Hematopoietic multipotent progenitor cell treated with erythropoietin and hydrocortisone succinate and interleukin-3 and kit ligand, for 4 days (in vitro differentiated cells): ENCODE data around the gene NUDT6.
A peak's percentile ranks its signal among the peaks of the same experiment; 100 is the strongest.

ENCODE experiments used
- DNase-seq: peaks from one replicate; pipeline ENCODE4 v3.0.0-alpha.2; 2015

NUDT6 gene

DNA sequence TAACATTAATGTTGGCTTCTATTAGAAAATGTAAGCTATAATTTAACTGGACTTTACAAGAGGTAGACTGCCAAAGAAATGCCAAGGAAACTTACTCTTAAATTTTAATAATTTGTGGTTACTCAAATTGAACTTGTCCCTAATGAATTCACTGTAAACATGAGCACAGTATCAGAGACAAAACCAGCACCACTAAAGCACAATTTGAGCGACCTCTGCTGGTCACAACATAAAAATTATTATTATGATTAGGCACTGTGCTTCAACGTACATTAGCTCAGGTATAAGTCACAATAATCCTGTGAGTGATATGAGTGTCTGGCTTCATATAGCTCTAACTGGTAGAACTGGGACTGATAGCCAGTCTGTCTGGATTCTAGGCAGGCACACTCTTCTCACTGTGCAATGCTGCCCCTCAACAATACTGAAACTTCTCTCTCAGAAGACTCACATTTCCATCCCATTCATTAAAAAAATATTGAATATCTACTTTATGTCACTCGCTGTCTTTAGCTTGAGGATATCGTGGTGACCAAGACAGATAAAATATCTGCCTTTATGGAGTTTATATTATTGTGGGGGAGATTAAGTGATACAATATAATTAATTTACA lies 8.0 kb downstream of the NUDT6 start:
- DNase-seq: peak; percentile 71

DNA sequence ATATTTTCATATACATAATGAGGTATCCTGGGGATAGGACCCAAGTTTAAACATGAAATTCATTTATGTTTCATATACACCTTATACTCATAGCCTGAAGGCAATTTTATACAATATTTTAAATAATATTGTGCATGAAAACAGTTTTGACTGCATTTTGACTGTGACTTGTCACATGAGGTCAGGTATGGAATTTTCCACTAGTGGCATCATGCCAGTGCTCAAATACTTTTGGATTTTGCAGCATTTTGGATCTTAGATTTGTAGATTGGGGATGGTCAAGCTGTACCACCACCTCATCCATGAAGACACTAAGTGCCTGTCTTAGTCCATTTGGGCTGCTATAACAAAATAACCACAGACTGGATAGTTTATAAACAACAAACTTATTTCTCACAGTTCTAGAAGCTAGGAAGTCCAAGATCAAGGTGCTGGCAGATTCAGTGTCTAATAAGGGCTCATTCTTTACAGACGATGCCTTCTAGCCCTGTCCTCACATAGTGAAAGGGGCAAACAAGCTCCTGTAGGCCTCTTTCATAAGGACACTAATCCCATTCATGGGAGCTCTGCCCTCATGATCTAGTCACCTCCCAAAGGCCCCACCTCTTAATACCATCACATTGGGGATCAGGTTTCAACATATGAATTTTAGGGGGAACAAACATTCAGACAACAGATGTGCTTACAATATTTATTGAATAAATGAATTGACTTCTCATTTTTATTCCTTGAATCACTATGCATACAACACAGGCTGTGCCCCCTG lies 9.4 kb downstream of the NUDT6 start:
- DNase-seq: no peak

DNA sequence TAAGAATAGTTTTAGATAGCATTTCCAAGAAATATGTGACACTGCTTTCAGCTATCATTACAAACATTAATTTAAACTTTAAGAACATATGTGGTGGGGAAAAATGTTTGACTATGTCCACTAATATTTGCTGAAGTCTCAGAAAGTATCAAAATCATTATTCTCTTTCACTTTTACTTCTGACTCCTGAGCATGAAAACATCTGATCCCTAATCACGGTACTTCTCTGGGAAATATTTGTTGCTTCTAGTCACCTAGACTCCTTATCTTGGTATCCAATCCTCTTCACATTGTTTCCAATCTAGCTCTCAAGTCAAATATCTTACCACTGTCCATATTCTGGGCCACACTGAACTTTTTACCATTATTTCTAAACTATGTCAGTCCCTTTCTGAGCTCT lies 10.8 kb downstream of the NUDT6 start:
- DNase-seq: no peak

DNA sequence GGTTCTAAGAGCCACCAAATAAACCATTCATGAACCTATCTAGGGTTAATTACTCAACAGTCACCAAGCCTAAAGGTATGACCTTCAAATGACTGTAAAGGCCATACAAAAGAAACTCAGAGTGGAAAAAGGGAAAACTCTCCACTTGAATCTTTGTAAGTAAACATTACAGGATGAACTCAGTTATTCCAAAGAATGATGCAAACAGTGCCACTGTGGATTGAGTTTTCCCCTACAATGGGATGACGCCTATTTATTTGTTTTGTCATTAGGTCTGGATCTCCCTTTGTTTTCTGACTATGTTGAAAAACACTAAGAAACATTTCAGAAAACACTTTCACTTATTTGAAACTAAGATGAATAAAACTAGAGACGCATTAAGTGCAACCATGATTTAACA lies 12.7 kb downstream of the NUDT6 start:
- no peak for DNase-seq

DNA sequence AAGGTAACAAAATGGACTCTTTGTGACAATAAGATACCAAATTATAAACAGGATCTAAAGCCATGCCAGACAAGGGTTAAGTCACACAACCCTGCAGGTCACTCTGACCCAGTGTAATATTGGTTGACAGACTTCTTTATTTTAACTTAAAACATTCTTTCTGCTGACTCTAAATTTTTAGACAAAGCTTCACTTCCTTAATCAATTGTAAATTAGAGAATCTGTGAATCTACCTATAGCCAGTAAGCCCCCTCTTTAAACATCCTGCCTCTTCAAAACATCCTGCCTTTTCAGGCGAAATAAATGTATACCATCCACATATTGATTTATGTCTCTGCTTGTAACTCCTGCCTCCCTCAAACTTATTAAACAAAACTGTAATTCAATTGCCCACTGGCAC lies 14.2 kb downstream of the NUDT6 start:
- DNase-seq: no peak

DNA sequence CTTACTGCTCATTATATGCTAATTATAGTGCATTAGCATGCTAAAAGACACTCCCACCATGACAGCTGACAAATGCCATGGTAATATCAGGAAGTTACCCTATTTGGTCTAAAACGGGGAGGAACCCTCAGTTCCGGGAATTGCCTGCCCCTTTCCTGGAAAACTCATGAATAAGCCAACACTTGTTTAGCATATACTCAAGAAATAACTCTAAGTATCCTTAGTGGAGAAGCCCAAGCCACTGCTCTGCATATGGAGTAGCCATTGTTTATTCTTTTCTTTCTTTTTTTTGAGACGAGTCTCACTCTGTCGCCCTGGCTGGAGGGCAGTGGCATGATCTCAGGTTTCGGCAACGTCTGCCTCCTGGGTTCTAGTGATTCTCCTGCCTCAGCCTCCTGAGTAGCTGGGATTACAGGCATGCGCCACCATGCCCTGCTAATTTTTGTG lies 15.5 kb downstream of the NUDT6 start:
- no peak for DNase-seq

DNA sequence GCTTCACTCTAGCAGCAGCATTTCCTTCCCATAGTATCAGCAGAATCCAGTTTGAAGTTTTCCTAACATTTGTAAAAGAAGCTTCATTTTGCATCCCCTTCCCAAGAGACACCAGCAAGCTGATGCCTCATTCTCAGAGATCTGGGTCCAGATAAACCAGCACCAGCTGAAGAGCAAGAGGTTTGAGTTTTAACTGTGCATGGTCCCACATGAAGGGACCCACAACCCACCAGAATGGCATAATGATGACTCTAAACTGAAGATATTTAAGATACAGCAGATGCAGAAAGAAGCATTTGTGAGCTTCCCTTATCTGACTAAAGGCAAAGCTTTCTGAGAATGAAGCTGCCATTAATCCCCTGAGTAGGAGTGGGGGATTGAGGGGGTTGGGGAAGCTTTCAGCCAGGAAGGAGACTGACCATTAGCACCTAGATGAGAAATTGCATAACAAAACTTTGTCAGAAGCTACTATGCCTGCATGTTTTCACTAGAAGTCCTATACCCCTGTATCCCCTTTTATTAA lies 18.6 kb downstream of the NUDT6 start:
- DNase-seq: no peak

DNA sequence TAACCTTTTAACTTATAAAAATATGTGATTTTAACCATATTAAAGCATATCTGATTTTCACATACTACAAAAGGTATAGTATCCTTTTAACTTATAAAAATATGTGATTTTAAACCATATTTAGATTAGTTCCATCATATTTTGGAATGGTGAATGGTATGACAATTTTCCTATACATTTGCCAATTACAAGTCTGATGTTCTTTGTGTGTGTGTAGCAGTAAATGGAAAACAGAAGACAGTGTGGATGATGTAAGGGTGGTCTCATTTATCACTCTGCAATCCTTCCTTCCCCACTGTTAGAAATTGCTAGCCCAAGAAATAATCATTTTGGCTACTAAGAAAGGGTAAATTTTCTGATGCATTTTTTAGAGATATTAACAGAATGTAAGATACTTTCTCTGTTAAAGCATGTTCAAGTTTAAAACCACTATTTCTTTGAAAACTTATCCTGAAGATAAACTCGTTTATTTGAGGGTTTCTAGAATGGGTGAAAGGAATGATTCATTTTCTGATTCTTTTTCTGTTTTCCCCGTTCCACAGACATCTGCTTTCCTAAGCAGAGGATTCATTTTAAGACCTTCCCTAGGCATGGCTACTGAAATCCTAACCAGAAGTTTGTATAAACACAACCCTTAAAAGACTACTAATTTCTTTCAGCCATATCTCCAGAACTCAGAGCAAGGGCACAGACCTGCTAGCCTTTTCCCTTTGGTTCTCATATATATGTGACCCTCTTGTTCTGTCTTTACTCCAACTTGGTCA lies 21.0 kb downstream of the NUDT6 start:
- DNase-seq: no peak

DNA sequence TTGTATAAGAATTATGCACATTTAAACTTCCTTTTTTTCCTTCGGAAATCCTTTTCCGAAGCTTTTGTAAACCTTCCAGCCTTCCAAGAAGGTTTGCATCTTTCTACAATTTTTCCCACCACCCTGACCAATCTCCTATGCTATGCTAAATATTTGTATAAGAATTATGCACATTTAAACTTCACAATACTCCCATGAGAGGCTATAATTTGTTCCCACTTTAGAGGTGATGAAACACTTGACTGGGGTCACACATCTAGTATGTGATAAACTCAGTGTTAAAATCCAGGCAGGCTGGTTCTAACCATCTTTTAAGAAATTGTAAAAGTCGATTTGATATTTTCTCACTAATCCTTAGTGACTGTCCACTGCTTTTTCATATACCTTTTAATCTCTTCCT lies 22.1 kb downstream of the NUDT6 start:
- DNase-seq: no peak

DNA sequence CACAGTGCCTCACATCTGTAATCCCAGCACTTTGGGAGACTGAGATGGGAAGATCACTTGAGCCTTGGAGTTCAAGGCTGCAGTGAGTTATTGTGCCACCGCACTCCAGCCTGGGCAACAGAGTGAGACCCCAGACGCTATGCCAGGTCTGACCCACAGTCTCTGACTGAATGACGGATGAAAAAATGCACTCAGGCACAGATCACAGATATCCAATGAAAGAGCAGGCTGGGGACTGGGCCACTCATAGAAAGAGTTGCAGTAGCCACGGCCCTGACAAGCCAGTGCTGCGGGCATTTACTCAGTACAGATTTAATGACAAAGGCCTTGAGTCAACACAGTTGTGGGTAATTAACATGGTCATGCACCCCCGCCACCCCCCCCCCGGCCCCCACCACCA lies 22.7 kb downstream of the NUDT6 start:
- DNase-seq: no peak

DNA sequence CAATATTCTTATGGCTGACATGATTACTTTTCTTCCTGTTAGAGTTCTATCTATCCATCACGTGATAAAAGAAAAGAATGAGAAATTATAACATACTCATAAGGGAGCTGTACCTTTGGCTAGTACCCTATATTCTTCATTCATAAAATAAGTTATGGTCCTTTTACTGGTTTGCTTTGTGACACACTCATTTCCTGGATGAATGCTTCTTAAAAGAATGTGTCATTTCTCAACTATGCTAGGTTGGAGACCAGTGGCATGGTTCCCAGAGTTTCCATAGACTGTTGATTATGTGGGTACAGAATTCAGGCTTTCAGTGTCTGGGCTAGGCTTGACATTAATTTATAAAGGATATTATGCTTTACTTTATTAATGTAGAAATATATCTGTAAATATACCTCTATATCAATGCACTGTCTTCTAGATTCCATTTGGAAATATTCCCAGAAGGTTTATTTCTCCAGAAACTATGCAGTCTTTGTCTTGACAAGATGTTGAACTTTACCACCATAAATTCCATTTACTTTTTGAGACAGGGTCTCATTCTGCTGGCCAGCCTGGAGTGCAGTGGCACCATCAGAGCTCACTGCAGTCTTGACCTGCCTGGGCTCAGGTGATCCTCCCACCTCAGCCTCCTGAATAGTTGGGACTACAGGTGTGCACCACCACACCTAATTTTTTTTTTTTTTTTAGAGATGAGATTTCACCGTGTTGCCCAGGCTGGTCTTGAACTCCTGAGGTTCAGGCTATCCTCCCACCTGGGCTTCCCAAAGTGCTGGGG lies 23.8 kb downstream of the NUDT6 start:
- DNase-seq: no peak

DNA sequence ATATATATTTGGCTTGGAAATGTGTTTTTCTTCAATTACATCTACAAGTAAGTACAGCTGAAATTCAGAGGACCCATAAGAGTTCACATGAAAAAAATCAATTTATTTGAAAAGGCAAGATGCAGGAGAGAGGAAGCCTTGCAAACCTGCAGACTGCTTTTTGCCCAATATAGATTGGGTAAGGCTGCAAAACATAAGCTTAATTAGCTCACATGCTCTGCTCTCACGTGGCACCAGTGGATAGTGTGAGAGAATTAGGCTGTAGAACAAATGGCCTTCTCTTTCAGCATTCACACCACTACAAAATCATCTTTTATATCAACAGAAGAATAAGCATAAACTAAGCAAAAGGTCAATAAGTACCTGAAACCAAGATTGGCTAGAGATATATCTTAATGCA lies 26.1 kb downstream of the NUDT6 start:
- DNase-seq: no peak

DNA sequence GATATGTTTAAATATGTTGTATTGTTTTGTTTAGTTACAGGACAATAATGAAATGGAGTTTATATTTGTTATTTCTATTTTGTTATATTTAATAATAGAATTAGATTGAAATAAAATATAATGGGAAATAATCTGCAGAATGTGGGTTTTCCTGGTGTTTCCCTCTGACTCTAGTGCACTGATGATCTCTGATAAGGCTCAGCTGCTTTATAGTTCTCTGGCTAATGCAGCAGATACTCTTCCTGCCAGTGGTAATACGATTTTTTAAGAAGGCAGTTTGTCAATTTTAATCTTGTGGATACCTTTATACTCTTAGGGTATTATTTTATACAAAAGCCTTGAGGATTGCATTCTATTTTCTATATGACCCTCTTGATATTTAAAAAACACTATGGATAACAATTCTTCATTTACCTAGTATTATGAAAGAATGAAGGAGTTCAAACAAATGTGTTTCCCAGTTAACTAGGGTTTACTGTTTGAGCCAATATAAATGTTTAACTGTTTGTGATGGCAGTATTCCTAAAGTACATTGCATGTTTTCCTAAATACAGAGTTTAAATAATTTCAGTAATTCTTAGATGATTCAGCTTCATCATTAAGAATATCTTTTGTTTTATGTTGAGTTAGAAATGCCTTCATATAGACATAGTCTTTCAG lies 26.9 kb downstream of the NUDT6 start:
- DNase-seq: no peak

DNA sequence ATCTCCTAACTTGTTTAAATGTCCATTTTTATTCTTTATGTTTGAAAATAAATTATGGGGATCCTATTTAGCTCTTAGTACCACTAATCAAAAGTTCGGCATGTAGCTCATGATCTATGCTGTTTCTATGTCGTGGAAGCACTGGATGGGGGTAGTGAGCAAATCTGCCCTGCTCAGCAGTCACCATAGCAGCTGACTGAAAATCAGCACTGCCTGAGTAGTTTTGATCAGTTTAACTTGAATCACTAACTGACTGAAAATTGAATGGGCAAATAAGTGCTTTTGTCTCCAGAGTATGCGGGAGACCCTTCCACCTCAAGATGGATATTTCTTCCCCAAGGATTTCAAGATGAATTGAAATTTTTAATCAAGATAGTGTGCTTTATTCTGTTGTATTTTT lies 27.6 kb downstream of the NUDT6 start:
- no peak for DNase-seq

DNA sequence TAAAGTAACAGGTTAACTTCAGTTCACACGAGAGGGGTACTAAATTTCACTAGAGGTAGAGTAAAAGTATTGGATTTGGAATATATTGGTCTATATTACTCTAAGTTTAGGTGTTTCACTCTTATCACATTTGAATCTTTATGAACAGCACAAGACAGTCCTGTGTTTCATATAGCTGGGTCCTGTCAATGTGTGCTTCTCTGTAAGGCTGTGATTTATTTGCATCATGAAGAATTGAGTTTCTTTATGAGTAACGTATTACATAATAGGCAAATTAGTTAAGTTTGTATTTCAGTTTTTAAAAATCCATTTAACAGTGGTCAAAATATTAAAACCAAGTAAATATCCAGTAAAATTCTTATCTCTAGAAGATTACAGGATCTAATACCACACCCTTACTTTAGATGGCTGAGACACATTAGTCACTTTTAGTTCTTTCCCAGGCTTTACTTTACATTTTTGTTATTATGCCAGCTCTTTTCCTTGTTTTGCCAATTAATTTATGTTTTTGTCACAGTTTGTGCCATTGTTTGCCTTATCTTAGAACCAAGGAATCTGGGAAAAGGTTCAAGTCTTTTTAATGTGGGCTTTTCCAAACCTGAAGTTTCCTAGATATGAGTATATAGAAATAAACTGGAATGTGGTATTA lies 32.1 kb downstream of the NUDT6 start:
- no peak for DNase-seq

DNA sequence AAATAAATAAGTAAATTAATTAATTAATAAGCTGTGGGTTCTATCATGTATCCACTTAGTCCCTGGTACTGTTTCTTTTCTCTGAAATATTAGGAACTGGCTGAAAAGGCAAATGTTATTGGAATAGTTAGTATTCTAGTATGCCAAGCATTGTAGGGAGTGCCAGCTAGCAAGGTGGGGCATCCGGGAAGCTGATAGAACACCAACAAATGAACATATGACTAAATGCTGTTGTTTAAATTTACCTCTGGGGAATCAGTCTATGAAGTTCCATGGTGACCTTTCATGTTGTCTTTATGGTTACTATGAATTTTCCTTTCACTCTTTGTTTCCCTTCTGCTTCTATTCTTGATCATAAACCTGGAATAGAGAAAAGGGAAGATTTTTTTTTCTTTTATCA lies 32.7 kb downstream of the NUDT6 start:
- DNase-seq: no peak

DNA sequence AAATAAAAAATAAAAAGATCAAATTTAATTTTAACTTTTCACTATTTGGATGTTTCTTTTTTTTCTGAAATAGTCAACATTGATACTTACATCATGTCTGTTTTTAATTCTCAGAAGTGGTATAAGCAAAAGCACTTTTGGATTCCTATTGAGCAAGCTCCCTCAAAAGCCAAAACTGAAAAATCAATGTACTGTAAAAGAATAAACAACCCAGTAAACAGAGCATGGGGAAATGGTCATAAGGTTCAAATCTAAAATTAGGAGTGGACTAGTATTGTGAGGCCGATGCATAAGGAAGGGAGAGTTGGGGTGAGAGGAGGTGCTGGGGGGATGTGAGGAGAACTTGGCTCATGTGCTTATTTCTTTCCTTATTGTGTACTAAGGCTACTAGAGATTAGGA lies 37.9 kb downstream of the NUDT6 start:
- DNase-seq: no peak

DNA sequence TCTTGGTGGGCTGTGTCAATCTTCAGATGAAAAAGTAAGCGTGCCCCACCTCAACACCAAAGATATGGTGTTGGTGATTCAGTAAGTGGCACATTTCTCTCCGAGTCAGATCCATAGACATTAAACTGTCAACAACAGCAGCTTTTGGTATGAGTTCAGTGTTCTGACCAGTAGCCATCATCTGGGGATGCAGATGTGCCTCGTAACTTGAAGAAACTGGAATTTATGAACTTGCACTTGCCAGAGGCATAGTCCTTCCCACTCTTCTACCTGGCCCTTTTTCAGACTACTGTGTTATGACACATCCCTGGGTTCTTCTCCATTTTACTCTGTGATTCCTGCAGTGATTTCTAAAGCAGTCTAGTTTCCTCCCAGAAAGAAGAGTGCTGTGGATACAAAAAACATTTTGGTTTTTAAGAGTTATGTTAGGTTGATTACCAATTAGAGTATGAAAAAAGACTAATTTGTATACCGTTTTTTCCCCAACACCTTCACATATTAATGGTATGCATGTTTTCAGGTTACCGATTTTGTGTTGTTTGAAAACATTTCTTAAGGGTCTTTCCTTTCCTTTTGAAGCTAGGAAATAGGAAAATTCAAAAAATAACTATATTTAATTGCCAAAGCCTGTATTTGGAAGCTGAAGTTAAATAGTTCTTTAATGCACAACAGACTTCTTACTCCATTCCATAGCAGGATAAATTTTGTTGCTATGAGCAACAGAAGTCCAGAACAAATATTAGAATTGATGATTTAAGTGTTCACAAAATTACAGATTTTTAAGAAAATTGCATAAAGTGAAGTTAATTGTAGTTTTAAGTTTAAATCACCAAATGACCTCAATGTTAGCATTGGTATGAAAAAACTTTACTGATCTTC lies 39.3 kb downstream of the NUDT6 start:
- no peak for DNase-seq

DNA sequence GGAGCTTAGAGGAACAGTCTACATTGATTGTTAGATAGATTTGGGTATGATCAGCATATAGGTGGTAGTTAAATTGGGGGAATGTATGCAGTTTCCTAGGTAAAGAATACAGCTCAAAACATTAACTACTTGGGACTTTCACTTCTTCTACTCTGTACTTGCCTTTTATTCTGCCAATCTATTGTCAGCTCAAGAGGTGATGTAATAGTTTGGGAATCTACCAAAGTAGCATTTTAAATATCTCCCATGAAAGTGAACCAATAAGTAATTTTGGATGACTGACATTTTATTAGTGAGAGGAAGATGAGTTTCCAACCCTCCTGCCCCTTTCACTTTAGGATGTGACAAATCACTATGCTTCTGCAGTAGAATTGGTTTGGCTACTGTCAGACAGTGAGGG lies 43.4 kb downstream of the NUDT6 start:
- no peak for DNase-seq

DNA sequence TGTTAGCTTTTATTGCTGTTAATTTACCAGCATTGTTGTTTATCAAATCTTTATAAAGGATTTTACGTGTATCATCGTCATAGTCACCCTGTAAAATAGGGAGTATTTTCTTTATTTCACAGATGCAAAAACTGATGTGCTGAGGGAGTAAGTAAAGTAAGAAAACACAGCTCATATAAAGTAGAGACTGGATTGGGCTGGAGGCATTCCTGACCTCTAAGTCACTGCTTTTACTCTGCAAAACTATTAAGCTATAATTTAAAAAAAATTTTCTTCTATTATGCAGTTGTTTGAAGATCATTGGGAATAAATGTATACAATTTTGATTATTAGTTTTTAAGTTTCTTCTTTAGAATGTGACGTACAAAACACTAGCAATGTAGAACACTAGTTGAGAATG lies 45.9 kb downstream of the NUDT6 start:
- no peak for DNase-seq

DNA sequence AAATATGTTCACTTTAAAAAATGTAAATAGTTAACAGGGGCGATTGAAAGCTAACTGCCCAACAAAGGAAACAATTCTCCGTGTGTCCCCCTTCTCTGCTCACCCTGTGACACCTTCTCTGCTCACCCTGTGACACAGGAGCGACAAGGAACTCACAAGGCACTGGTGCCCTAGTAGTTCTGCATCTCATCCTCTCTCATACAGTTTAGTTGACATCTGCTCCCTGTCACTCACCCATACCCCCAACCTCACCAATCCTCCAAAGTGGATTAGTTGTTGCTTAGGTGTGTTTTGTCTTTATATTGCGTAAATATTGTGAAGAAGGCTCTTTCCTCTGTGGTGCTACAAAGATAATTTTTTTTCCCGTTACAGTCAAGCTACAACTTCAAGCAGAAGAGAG lies 46.4 kb downstream of the NUDT6 start:
- no peak for DNase-seq
